Uterus (tissue), 2 donors: ENCODE data around the gene TTC24.

Experiments used
- CTCF ChIP-seq, 4 experiments: fragments of 200-600 bp in 2 of 4; fragments of 450-650 bp in 2 of 4; sonication (generic) in 2 of 4; IDR thresholded peaks; one replicate each; pipeline ENCODE4 v1.5.1; 2016 to 2019; ENCODE audit warnings: antibody characterized with exemption in 4 of 4, mild to moderate bottlenecking in 2 of 4, moderate library complexity in 1 of 4
- POLR2A ChIP-seq, 2 donors: fragments of 450-650 bp; IDR thresholded peaks; one replicate each; pipeline ENCODE4 v1.6.1; 2016; ENCODE audit warnings: antibody characterized with exemption in 2 of 2, mild to moderate bottlenecking in 1 of 2, moderate library complexity in 1 of 2

GRCh38 chr1:156600733-156601121, 21.2 kb downstream of the TTC24 start:
- TF ChIP-seq POLR2A (IDR thresholded peaks at IDR 0.05) (no peak), CTCF (IDR thresholded peaks at IDR 0.05) (no peak)
